ENCODE data around the gene GDF9.

GDF9 gene

GRCh38 chr5:132816554-132816953, 49.7 kb downstream of the GDF9 start:
- no peak for FAIRE-seq

- FAIRE-seq, result no peak
Observed at GRCh38 chr5:132816083-132816482, 50.2 kb downstream of the GDF9 start.

- FAIRE-seq, result no peak
Observed at GRCh38 chr5:132815454-132815853, 50.8 kb downstream of the GDF9 start.

GRCh38 chr5:132814503-132815294, 51.6 kb downstream of the GDF9 start:
- FAIRE-seq, result no peak

- no peak for FAIRE-seq
Observed at GRCh38 chr5:132813599-132814502, 52.4 kb downstream of the GDF9 start.

- FAIRE-seq, result no peak
Observed at GRCh38 chr5:132812781-132813598, 53.3 kb downstream of the GDF9 start, which contains the start of gene SOWAHA. Gene SOWAHA (plus strand): TSS chr5:132813302. CDS start chr5:132813622, 320 bp downstream.

- no peak for FAIRE-seq
Observed at GRCh38 chr5:132812123-132812765, 54.0 kb downstream of the GDF9 start.

Measured in colon (tissue), 2 donors.